CD14-positive monocyte (primary cell): Measurements from ENCODE around the gene GRN. TPM values are rescaled to one million over a fixed set of nuclear protein-coding genes. Genes with fewer than 3 reads are reported as not detected.

Experiments used
- DNase-seq, 3 donors: peaks; one replicate each; pipeline ENCODE4 v3.0.0-alpha.2; 2011 to 2022
- H2AFZ ChIP-seq: 2 replicates; pipeline ENCODE4 v1.6.0; 2012; ENCODE audit warnings: mild to moderate bottlenecking, low read depth, low read length, inconsistent platforms; ENCODE audit not compliant: insufficient read depth, poor library complexity, severe bottlenecking
- H3K27ac ChIP-seq, 2 donors: 1 replicate in 1 of 2; 2 replicates in 1 of 2; pipeline ENCODE4 v1.5.1; 2012 to 2013; ENCODE audit warnings: low read length in 2 of 2, control low read depth in 1 of 2, inconsistent platforms in 1 of 2, low read depth in 1 of 2, mild to moderate bottlenecking in 1 of 2
- H3K27me3 ChIP-seq, 2 donors: one replicate each; pipeline versions ENCODE4 v1.6.0 to v1.6.1; 2011 to 2013; ENCODE audit warnings: low read length in 2 of 2; ENCODE audit not compliant: control insufficient read depth in 2 of 2, insufficient read depth in 2 of 2
- H3K36me3 ChIP-seq, 2 donors: replicated peaks in 1 of 2; 1 replicate in 1 of 2; 2 replicates in 1 of 2; pipeline versions ENCODE4 v1.5.1 to v1.6.1; 2012 to 2013; ENCODE audit warnings: low read length in 2 of 2, control low read depth in 1 of 2, inconsistent platforms in 1 of 2, mild to moderate bottlenecking in 1 of 2; ENCODE audit not compliant: insufficient read depth in 2 of 2, control insufficient read depth in 1 of 2
- H3K4me1 ChIP-seq, 2 donors: 1 replicate in 1 of 2; 2 replicates in 1 of 2; pipeline versions ENCODE4 v1.5.1 to v1.6.1; 2012 to 2013; ENCODE audit warnings: low read length in 2 of 2, control low read depth in 1 of 2, inconsistent platforms in 1 of 2, mild to moderate bottlenecking in 1 of 2, moderate library complexity in 1 of 2; ENCODE audit not compliant: insufficient read depth in 2 of 2, control insufficient read depth in 1 of 2
- H3K4me2 ChIP-seq: replicated peaks from 2 replicates; pipeline ENCODE3; 2012; ENCODE audit warnings: low read length, moderate library complexity, mild to moderate bottlenecking; ENCODE audit not compliant: poor library complexity, severe bottlenecking; ENCODE audit errors: extremely low read depth
- H3K4me3 ChIP-seq, 3 experiments: fragments of 200-600 bp in 1 of 3; sonication (generic) in 1 of 3; replicated peaks in 1 of 3; 1 replicate in 2 of 3; 2 replicates in 1 of 3; pipeline ENCODE4 v1.5.1; 2011 to 2013; ENCODE audit warnings: low read length in 3 of 3, mild to moderate bottlenecking in 3 of 3, control low read depth in 2 of 3, low read depth in 2 of 3, inconsistent platforms in 1 of 3, moderate library complexity in 1 of 3
- H3K79me2 ChIP-seq: 2 replicates; pipeline ENCODE4 v1.6.0; 2012; ENCODE audit warnings: mild to moderate bottlenecking, control low read depth, inconsistent platforms, low read length, moderate library complexity; ENCODE audit not compliant: insufficient read depth
- H3K9ac ChIP-seq: 2 replicates; pipeline ENCODE4 v1.6.0; 2017; ENCODE audit warnings: low read length, mild to moderate bottlenecking; ENCODE audit not compliant: insufficient read depth, poor library complexity, severe bottlenecking
- H3K9me3 ChIP-seq, 2 donors: replicated peaks in 1 of 2; 1 replicate in 1 of 2; 2 replicates in 1 of 2; pipeline versions ENCODE4 v1.5.1 to v1.6.1; 2012 to 2013; ENCODE audit warnings: low read length in 2 of 2, control low read depth in 1 of 2; ENCODE audit not compliant: control insufficient read depth in 1 of 2, insufficient read depth in 1 of 2
- H4K20me1 ChIP-seq: 2 replicates; pipeline ENCODE4 v1.6.0; 2012; ENCODE audit warnings: mild to moderate bottlenecking, low read length, control low read depth, moderate library complexity; ENCODE audit not compliant: insufficient read depth
- H3K27ac Mint-ChIP-seq, 7 donors: one replicate each; pipeline ENCODE4 v1.8.0; 2020; ENCODE audit warnings: mild to moderate bottlenecking in 7 of 7, mixed read lengths in 7 of 7, moderate library complexity in 6 of 7, inconsistent platforms in 2 of 7
- H3K27me3 Mint-ChIP-seq, 3 donors: one replicate each; pipeline ENCODE4 v1.8.0; 2021 to 2022; ENCODE audit warnings: low read depth in 3 of 3, mild to moderate bottlenecking in 3 of 3, mixed read lengths in 3 of 3, moderate library complexity in 3 of 3, inconsistent platforms in 1 of 3
- H3K36me3 Mint-ChIP-seq, 2 donors: one replicate each; pipeline ENCODE4 v1.8.0; 2020; ENCODE audit warnings: mixed read lengths in 2 of 2, inconsistent platforms in 1 of 2, mild to moderate bottlenecking in 1 of 2
- H3K4me1 Mint-ChIP-seq: one replicate; pipeline ENCODE4 v1.8.0; 2020; ENCODE audit warnings: mild to moderate bottlenecking, mixed read lengths
- H3K4me3 Mint-ChIP-seq, 2 donors: one replicate each; pipeline ENCODE4 v1.8.0; 2020; ENCODE audit warnings: mild to moderate bottlenecking in 2 of 2, mixed read lengths in 2 of 2, moderate library complexity in 1 of 2
- H3K9me3 Mint-ChIP-seq, 7 donors: one replicate each; pipeline ENCODE4 v1.8.0; 2020 to 2022; ENCODE audit warnings: mixed read lengths in 7 of 7, mild to moderate bottlenecking in 6 of 7, moderate library complexity in 6 of 7, inconsistent platforms in 2 of 7
- WGBS: methylation state at CpG from one replicate; pipeline ENCODE4 v1.1.5; 2013; ENCODE audit warnings: missing lambda C conversion rate; ENCODE audit not compliant: insufficient coverage; 5-methylcytosine and 5-hydroxymethylcytosine counted together
- intact Hi-C, 2 donors: fragments of 100-400 bp; cut with micrococcal nuclease; formaldehyde crosslinking; loops; one replicate each; pipeline versions ENCODE4 v1.15.0 to v1.15.1; 2023
- polyA plus RNA-seq, 3 donors: library from polyadenylated mRNA; depleted of rRNA in 1 of 3; unstranded in 2 of 3; stranded (reverse) in 1 of 3; fragments of 300-500 nt in 2 of 3; fragments of >200 nt in 1 of 3; fragmentation: Illumina TruSeq in 2 of 3; gene quantifications; 1 replicate in 2 of 3; 2 replicates in 1 of 3; pipeline ENCODE4 v1.2.3, GENCODE V29; 2012 to 2021
- TF ChIP-seq, protein P1 (sequence below): fragments of 200-600 bp; IDR thresholded peaks from one replicate; pipeline ENCODE4 v1.8.0; 2022; ENCODE audit warnings: antibody characterized with exemption, mild to moderate bottlenecking

Gene GRN
- polyA plus RNA-seq, 3 donors: 1,303 to 1,960 (median 1,361) TPM

DNA sequence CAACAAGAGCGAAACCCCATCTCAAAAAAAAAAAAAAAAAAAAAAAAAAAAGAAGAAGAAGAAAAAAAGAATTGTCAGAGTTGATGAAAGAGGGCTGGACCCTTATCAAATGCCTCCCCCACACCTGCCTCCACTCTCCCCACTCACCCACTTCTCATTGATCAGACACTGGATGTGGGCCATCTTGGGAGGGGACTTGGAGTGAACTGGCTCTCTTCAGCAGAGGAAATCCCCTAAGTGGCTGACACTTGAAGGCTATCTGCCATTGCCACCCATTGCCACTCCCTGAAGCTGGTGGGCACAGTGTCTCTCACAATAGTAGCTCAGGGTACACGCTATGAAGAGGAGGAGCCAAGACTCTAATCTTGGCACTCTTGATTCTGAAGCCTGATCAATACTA, 42.7 kb downstream of the GRN start:
- no peak overlapping the region for H3K4me3 ChIP-seq
- H3K79me2 ChIP-seq: no peaks in the 10 kb centered on the region
- H3K4me2 ChIP-seq: no peak overlapping the region
- no peaks in the 10 kb centered on the region for H4K20me1 ChIP-seq
- Mint-ChIP-seq H3K9me3 (peaks cover 0 to 2% (median 0%) of the 10 kb centered on the region in 7 donors), H3K36me3 (peaks cover 0 to 4% of the 10 kb centered on the region in 2 donors), H3K4me1 (peaks cover 33% of the 10 kb centered on the region), H3K27me3 (peaks cover 28 to 40% (median 38%) of the 10 kb centered on the region in 3 donors), H3K27ac (no peak overlapping the region), H3K4me3 (no peak overlapping the region)
- no peaks in the 10 kb centered on the region for H3K36me3 ChIP-seq
- H3K9me3 ChIP-seq: no peaks in the 10 kb centered on the region
- intact Hi-C loops: no loop called here
- no peak for DNase-seq
- peaks cover 26 to 29% of the 10 kb centered on the region in 2 donors for H3K4me1 ChIP-seq
- H3K27ac ChIP-seq: no peak overlapping the region
- no peak overlapping the region for H3K9ac ChIP-seq
- TF ChIP-seq, protein P1, sequence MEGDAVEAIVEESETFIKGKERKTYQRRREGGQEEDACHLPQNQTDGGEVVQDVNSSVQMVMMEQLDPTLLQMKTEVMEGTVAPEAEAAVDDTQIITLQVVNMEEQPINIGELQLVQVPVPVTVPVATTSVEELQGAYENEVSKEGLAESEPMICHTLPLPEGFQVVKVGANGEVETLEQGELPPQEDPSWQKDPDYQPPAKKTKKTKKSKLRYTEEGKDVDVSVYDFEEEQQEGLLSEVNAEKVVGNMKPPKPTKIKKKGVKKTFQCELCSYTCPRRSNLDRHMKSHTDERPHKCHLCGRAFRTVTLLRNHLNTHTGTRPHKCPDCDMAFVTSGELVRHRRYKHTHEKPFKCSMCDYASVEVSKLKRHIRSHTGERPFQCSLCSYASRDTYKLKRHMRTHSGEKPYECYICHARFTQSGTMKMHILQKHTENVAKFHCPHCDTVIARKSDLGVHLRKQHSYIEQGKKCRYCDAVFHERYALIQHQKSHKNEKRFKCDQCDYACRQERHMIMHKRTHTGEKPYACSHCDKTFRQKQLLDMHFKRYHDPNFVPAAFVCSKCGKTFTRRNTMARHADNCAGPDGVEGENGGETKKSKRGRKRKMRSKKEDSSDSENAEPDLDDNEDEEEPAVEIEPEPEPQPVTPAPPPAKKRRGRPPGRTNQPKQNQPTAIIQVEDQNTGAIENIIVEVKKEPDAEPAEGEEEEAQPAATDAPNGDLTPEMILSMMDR: no peak
- H3K27me3 ChIP-seq: peaks cover 3 to 35% of the 10 kb centered on the region in 2 donors
- no peak overlapping the region for H2AFZ ChIP-seq
- WGBS: 67% methylated on average over 1 of the region's 2 CpGs

DNA sequence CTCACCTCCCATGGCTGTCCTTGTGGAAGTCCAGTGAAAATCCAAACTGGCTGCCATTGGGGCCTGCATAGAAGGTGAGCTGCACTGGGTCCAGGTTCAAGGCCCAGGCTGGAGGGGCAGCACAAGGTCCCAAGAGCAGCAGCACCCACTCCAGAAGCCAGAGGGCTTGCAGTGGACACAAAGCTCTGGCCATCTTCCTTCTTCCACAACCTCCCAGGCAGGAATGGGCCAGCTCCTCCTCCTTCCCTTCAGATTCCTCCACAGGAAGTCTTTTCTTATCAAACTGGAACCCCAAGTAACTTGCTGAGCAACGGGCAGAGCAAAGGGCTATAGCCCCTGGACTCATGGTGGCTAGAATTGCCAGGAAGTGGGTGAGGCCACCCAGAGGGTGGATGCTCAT, 44.2 kb downstream of the GRN start, which contains the start of gene ITGA2B:
ITGA2B (minus strand) TSS at position 369 of the 400 bp plus-strand sequence; CDS start at position 193, 176 bp downstream.
- peaks cover 26 to 29% of the 10 kb centered on the region in 2 donors for H3K4me1 ChIP-seq
- H3K4me2 ChIP-seq: peak within 1 kb of the TSS; percentile 19
- TF ChIP-seq, protein P1: no peak
- peaks cover 19 to 32% (median 28%) of the 10 kb centered on the region in 3 donors for H3K27me3 Mint-ChIP-seq
- intact Hi-C loops: no loop called here
- H3K27ac Mint-ChIP-seq: peak within 1 kb of the TSS in 2 of 7 donors; percentile 66 to 76
- no peaks in the 10 kb centered on the region for H4K20me1 ChIP-seq
- WGBS: no CpG with 5 or more reads among the region's 1 CpG
- peak within 1 kb of the TSS in 1 of 2 donors; percentile 68 for H3K4me3 Mint-ChIP-seq
- H3K27ac ChIP-seq: no peak within 1 kb of the TSS
- H3K9me3 ChIP-seq: no peaks in the 10 kb centered on the region
- no peaks in the 10 kb centered on the region for H3K36me3 ChIP-seq
- H3K79me2 ChIP-seq: no peaks in the 10 kb centered on the region
- no peak within 1 kb of the TSS for H3K4me3 ChIP-seq
- no peak within 1 kb of the TSS for H3K9ac ChIP-seq
- H3K36me3 Mint-ChIP-seq: peaks cover 0 to 4% of the 10 kb centered on the region in 2 donors
- DNase-seq: no peak
- H3K27me3 ChIP-seq: peaks cover 3 to 24% of the 10 kb centered on the region in 2 donors
- H3K9me3 Mint-ChIP-seq: peaks cover 0 to 2% (median 0%) of the 10 kb centered on the region in 7 donors
- H2AFZ ChIP-seq: peak within 1 kb of the TSS; percentile 7
- H3K4me1 Mint-ChIP-seq: peaks cover 33% of the 10 kb centered on the region
